ENCODE results near the gene RMND1. TPM values are rescaled to one million over a fixed set of nuclear protein-coding genes. Genes with fewer than 3 reads are reported as not detected.

The RMND1 gene
- total and polyA plus RNA-seq, 2 of the 13 experiments (the other 11 are each of a cell fraction or from before 2014, with no cell fraction given): 34.0 to 72.5 TPM

DNA sequence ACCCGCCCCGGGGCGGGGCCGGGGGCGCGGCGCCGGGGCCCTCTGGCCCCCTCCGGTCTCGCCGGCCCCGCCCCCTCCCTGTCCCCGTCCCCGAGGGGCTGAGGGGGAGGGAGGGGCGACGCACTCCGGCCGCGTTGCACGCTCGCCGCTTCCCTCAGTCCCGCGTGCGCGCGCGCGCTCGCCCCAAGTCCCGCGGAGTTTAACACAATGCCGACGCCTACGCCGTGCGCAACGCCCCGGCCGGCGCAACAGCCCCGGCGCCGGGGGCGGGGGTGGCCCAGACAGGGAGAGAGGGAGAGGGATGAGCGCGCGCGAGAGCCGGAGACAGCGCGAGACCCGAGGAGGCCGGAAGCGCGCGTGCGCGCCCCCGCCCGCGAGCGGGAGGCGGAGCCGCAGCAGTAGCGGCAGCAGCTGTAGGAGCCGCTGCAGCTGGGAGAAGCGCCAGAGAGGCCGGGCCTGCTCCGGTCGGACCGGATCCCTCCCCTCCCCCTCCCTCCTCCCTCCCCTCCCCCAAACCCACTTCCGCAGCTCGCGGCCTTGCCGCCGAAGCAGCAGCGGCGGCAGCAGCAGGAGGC lies 61.6 kb downstream of the RMND1 start (continued):
- TF ChIP-seq HOXD1 (CRISPR knock-in tag; IDR thresholded peaks at IDR 0.05): peak; percentile 78
- TF ChIP-seq ETV5 (CRISPR knock-in tag; IDR thresholded peaks at IDR 0.05; ENCODE audit: borderline replicate concordance): peak; percentile 87
- no peak; the same call in 1 of the 2 replicates for TF ChIP-seq ZIK1 (CRISPR knock-in tag; IDR thresholded peaks at IDR 0.05; ENCODE audit: borderline replicate concordance, low read depth)
- peak; percentile 23; the same call in 1 of the 2 replicates for TF ChIP-seq ZNF780A (CRISPR knock-in tag; IDR thresholded peaks at IDR 0.05)
- TF ChIP-seq ZNF670 (CRISPR knock-in tag; IDR thresholded peaks at IDR 0.05; ENCODE audit: borderline replicate concordance): peak; percentile 48; the same call in 1 of the 2 replicates
- no peak; the same call in 1 of the 2 replicates for TF ChIP-seq MED13 (CRISPR knock-in tag; IDR thresholded peaks at IDR 0.05)
- TF ChIP-seq E2F1 (CRISPR knock-in tag; IDR thresholded peaks at IDR 0.05): peak; percentile 71
- TF ChIP-seq, protein P1, sequence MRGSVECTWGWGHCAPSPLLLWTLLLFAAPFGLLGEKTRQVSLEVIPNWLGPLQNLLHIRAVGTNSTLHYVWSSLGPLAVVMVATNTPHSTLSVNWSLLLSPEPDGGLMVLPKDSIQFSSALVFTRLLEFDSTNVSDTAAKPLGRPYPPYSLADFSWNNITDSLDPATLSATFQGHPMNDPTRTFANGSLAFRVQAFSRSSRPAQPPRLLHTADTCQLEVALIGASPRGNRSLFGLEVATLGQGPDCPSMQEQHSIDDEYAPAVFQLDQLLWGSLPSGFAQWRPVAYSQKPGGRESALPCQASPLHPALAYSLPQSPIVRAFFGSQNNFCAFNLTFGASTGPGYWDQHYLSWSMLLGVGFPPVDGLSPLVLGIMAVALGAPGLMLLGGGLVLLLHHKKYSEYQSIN (CRISPR knock-in tag; IDR thresholded peaks at IDR 0.05; ENCODE audit: borderline replicate concordance): no peak
- peak; percentile 82; the same call in 1 of the 2 replicates for TF ChIP-seq RELA (CRISPR knock-in tag; IDR thresholded peaks at IDR 0.05)
- TF ChIP-seq, protein P2, sequence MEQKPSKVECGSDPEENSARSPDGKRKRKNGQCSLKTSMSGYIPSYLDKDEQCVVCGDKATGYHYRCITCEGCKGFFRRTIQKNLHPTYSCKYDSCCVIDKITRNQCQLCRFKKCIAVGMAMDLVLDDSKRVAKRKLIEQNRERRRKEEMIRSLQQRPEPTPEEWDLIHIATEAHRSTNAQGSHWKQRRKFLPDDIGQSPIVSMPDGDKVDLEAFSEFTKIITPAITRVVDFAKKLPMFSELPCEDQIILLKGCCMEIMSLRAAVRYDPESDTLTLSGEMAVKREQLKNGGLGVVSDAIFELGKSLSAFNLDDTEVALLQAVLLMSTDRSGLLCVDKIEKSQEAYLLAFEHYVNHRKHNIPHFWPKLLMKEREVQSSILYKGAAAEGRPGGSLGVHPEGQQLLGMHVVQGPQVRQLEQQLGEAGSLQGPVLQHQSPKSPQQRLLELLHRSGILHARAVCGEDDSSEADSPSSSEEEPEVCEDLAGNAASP (CRISPR knock-in tag; IDR thresholded peaks at IDR 0.05; ENCODE audit: borderline replicate concordance): peak; percentile 54; the same call in 1 of the 2 replicates
- TF ChIP-seq ZBTB21 (CRISPR knock-in tag; IDR thresholded peaks at IDR 0.05): no peak
- 0 out of 2 replicates have a peak, but pooled peaks have one; percentile 2 for TF ChIP-seq PRDM4 (CRISPR knock-in tag; IDR thresholded peaks at IDR 0.05; ENCODE audit: borderline replicate concordance)
- peak; percentile 56 for TF ChIP-seq FOXA3 (CRISPR knock-in tag; IDR thresholded peaks at IDR 0.05)
- no peak for TF ChIP-seq RFX1 (IDR thresholded peaks at IDR 0.05)
- TF ChIP-seq SNAPC4 (CRISPR knock-in tag; IDR thresholded peaks at IDR 0.05): no peak
- TF ChIP-seq GFI1 (CRISPR knock-in tag; IDR thresholded peaks at IDR 0.05; ENCODE audit: borderline replicate concordance): no peak
- 0 out of 2 replicates have a peak, but pooled peaks have one; percentile 75 for TF ChIP-seq ZNF790 (CRISPR knock-in tag; IDR thresholded peaks at IDR 0.05; ENCODE audit: borderline replicate concordance)
- TF ChIP-seq POLR2A (IDR thresholded peaks at IDR 0.05; ENCODE audit: insufficient read depth in 1 of 2, low read depth in 2 of 2, low read length in 2 of 2): peak; percentile 77 to 83
- TF ChIP-seq ZNF20 (CRISPR knock-in tag; IDR thresholded peaks at IDR 0.05): no peak; the same call in 1 of the 2 replicates

All from HepG2 (cell line).